Esophagus (tissue), 2 donors: ENCODE measurements around the gene SLC25A43. TPM values are rescaled to one million over a fixed set of nuclear protein-coding genes. Genes with fewer than 3 reads are reported as not detected.

Experiments used
- H3K27ac ChIP-seq, 2 donors: one replicate each; pipeline ENCODE4 v1.5.1; 2013; ENCODE audit warnings: low read depth in 2 of 2, mild to moderate bottlenecking in 2 of 2, inconsistent platforms in 1 of 2, low read length in 1 of 2, moderate library complexity in 1 of 2
- H3K27me3 ChIP-seq, 2 donors: one replicate each; pipeline ENCODE4 v1.6.1; 2013; ENCODE audit warnings: low read length in 2 of 2, control low read depth in 1 of 2, mild to moderate bottlenecking in 1 of 2; ENCODE audit not compliant: insufficient read depth in 2 of 2, control insufficient read depth in 1 of 2
- H3K36me3 ChIP-seq, 2 donors: one replicate each; pipeline ENCODE4 v1.6.1; 2013; ENCODE audit warnings: low read length in 1 of 2; ENCODE audit not compliant: control insufficient read depth in 2 of 2, insufficient read depth in 2 of 2
- H3K4me1 ChIP-seq, 2 donors: one replicate each; pipeline ENCODE4 v1.6.1; 2013; ENCODE audit warnings: low read length in 1 of 2; ENCODE audit not compliant: control insufficient read depth in 2 of 2, insufficient read depth in 2 of 2
- H3K4me3 ChIP-seq, 2 donors: one replicate each; pipeline ENCODE4 v1.5.1; 2013; ENCODE audit warnings: low read length in 2 of 2, mild to moderate bottlenecking in 2 of 2, low read depth in 1 of 2, moderate library complexity in 1 of 2
- H3K9me3 ChIP-seq, 2 donors: one replicate each; pipeline ENCODE4 v1.6.1; 2013; ENCODE audit warnings: mild to moderate bottlenecking in 2 of 2, low read depth in 1 of 2, low read length in 1 of 2, moderate library complexity in 1 of 2; ENCODE audit not compliant: control insufficient read depth in 2 of 2, insufficient read depth in 1 of 2
- WGBS, 2 donors: extraction: QIAGEN DNeasy Blood & Tissue Kit; methylation state at CpG; one replicate each; pipeline ENCODE4 v1.1.7; 2013; 5-methylcytosine and 5-hydroxymethylcytosine counted together
- polyA plus RNA-seq, 2 donors: library from polyadenylated mRNA; stranded (reverse); fragments of 200-250 nt; gene quantifications; one replicate each; pipeline ENCODE4 v1.2.3, GENCODE V29; 2013
- donor health status: healthy with polysubstance abuse.
- donor health status: Bipolar disorder and iron deficiency.

Gene SLC25A43
- polyA plus RNA-seq, 2 donors = 26.2 to 34.5 TPM

DNA sequence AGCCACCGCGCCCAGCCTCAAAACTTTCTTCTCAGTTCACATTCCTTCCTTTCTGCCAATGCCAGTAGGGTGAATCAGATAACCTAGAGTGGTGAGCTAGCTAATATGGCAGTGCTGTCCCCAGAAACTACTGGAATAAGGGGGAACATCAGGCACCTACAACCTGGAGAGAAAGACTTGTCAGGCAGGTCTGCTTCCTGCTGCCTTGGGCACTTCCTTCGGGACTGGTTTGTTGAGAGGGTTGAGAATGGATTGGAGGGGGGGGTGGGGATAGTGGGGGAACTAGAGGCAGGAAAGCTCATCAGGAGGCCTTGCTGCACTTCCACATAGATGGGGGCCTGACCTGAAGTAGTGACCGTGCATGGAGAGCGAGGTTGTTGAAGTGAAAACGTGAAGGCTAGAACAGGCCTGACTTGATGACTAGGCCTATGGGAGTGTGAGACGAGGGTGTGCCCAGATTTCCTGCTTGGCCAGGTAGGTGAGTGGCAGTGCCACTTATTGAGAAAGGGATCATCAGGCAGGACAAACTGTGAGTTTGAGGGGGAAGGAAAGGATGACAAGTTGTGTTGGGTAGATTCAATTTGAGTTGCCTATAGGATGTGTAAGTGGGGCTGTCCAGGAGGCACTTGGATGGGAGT lies 102.5 kb downstream of the SLC25A43 start:
- peak overlapping the region; percentile 95 for H3K27ac ChIP-seq

DNA sequence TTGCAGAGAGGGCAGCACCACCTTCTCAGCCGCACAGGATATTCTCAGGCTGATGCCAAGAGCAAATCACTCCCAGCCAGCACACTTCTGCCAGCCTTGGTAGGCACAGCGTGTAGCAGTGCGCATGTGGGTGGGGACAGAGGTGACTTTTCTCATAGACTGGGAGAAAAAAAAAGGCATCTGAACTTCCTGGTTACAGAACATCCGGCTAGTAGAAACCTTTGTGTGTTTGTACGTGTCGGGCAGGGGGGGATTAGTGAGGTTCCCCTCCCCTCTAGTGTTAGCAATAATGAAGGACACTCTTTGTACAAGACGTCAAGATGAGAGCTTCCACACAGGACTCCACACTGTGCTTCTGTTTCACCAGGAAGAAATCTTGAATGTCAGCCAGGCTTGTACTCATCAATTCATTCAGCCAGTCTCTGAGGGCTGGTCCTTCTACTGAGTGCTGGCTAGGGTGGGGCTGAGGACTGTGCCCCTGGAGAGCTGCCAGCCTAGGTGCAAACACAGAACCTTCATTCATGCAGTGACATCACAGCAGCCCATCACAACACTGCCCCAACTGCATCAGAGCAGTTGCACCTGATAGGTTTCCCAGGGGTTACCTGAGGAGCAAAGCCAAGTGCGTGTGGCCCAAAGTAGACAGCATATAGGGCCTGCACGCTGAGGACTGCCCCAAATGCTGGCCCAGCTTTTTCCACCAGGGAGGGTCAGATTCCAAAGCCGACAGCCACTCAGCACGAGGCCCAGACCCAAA lies 103.8 kb downstream of the SLC25A43 start:
- Histone ChIP-seq H3K27ac (peak overlapping the region; percentile 95), H3K9me3 (no peaks in the 10 kb centered on the region), H3K4me3 (no peak overlapping the region), H3K36me3 (no peaks in the 10 kb centered on the region), H3K4me1 (peaks cover 0 to 8% of the 10 kb centered on the region in 2 donors), H3K27me3 (no peaks in the 10 kb centered on the region)
- WGBS, 2 donors = 21 to 39% methylated on average over 11 of the region's 11 CpGs

More for the DNA sequence above, 102.5 kb downstream of the SLC25A43 start:
- Histone ChIP-seq H3K4me3 (no peak overlapping the region), H3K27me3 (no peaks in the 10 kb centered on the region), H3K9me3 (no peaks in the 10 kb centered on the region), H3K36me3 (no peaks in the 10 kb centered on the region), H3K4me1 (peaks cover 0 to 8% of the 10 kb centered on the region in 2 donors)
- WGBS, 2 donors = 58 to 67% methylated on average over 7 of the region's 7 CpGs

DNA sequence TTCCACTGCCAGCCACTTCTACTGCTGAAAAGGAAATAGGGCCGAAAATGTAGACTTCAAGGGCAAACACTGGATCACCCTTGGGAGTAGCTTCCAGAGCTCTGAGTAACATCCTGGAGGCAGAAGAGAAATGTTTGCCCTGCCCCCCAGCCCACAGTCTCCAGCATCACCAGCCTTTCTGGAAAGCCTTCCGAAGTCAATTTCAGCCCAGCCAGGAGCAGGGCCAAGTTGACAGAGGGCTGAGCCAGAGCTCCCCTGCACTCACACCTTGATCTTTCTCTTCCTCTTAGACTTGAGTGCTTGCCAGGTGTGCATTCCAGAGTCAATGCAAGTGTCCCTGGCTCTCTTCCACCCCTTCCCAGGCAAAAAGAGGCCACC lies 104.3 kb downstream of the SLC25A43 start:
- Histone ChIP-seq H3K9me3 (no peaks in the 10 kb centered on the region), H3K27ac (peak overlapping the region; percentile 95), H3K4me3 (no peak overlapping the region), H3K36me3 (no peaks in the 10 kb centered on the region), H3K4me1 (peaks cover 0 to 8% of the 10 kb centered on the region in 2 donors), H3K27me3 (no peaks in the 10 kb centered on the region)
- WGBS, 2 donors = 13 to 47% methylated on average over 2 of the region's 2 CpGs

Other genes starting within 250 kb of the SLC25A43 start
- gene PGRMC1, start 163.1 kb upstream of the SLC25A43 start, polyA plus RNA-seq = 10 to 100 TPM; 41.6 to 47.0 TPM
- gene SLC25A5, start 69.1 kb downstream of the SLC25A43 start, polyA plus RNA-seq = 100 to 1,000 TPM; 103 to 517 TPM
- 10 to 100 TPM in 1 of 2 donors, 1 to 10 TPM in 1; 6.9 to 15.9 TPM for gene STEEP1, start 166.1 kb downstream of the SLC25A43 start, polyA plus RNA-seq
- gene UBE2A, start 175.2 kb downstream of the SLC25A43 start, polyA plus RNA-seq = 10 to 100 TPM; 54.0 to 54.3 TPM
- 1 to 10 TPM; 4.6 to 5.3 TPM for gene NKRF, start 207.1 kb downstream of the SLC25A43 start, polyA plus RNA-seq